ENCODE data around the gene TCP11L2. TPM values are rescaled to one million over a fixed set of nuclear protein-coding genes. Genes with fewer than 3 reads are reported as not detected.

TCP11L2 gene
- total RNA-seq, 1 experiment from 2014 or later: 1.4 TPM

GRCh38 chr12:106387848-106388377 is 85.4 kb downstream of the TCP11L2 start:
- peaks cover 16% of the 10 kb centered on the region for H3K36me3 ChIP-seq
- no peak for DNase-seq (ENCODE audit: low read depth in 1 of 2, low spot score in 2 of 2)

GRCh38 chr12:106389151-106389550 is 86.6 kb downstream of the TCP11L2 start:
- H3K9me3 ChIP-seq (replicated peaks): 0 out of 2 replicates have a peak, but pooled peaks cover 2% of the 10 kb centered on the region
- no peak overlapping the region for H3K27ac ChIP-seq
- no peak for DNase-seq (ENCODE audit: low read depth in 1 of 2, low spot score in 2 of 2)

More at GRCh38 chr12:106387848-106388377, 85.4 kb downstream of the TCP11L2 start:
- Histone ChIP-seq H3K27me3 (replicated peaks) (no peaks in the 10 kb centered on the region), H3K4me1 (replicated peaks) (no peaks in the 10 kb centered on the region), H3K9me3 (replicated peaks) (0 out of 2 replicates have a peak, but pooled peaks cover 2% of the 10 kb centered on the region), H3K4me3 (no peak overlapping the region), H3K27ac (no peak overlapping the region)

GRCh38 chr12:106392759-106393158 is 90.2 kb downstream of the TCP11L2 start:
- no peak overlapping the region for H3K27ac ChIP-seq
- no peak overlapping the region for H3K4me3 ChIP-seq
- DNase-seq (ENCODE audit: low read depth in 1 of 2, low spot score in 2 of 2): no peak
- H3K36me3 ChIP-seq: peaks cover 25% of the 10 kb centered on the region
- H3K27me3 ChIP-seq (replicated peaks): no peaks in the 10 kb centered on the region
- no peaks in the 10 kb centered on the region for H3K4me1 ChIP-seq (replicated peaks)
- 0 out of 2 replicates have a peak, but pooled peaks cover 2% of the 10 kb centered on the region for H3K9me3 ChIP-seq (replicated peaks)

More at GRCh38 chr12:106389151-106389550, 86.6 kb downstream of the TCP11L2 start:
- Histone ChIP-seq H3K27me3 (replicated peaks) (no peaks in the 10 kb centered on the region), H3K4me3 (no peak overlapping the region), H3K4me1 (replicated peaks) (no peaks in the 10 kb centered on the region), H3K36me3 (peaks cover 20% of the 10 kb centered on the region)

Other genes with a start within 250 kb of the TCP11L2 start
- 48.9 and 60.6 TPM in 2 replicates for gene NUAK1, start 163.8 kb upstream of the TCP11L2 start, total RNA-seq (2014; rRNA removed; shearing (Covaris generic))
- gene CKAP4, start 54.7 kb upstream of the TCP11L2 start, total RNA-seq (2014; rRNA removed; shearing (Covaris generic)): 154 and 162 TPM in 2 replicates
- 7.9 and 14.3 TPM in 2 replicates for gene POLR3B, start 55.0 kb downstream of the TCP11L2 start, total RNA-seq (2014; rRNA removed; shearing (Covaris generic))